Keratinocyte (primary cell): ENCODE measurements around the gene INCA1. TPM values are rescaled to one million over a fixed set of nuclear protein-coding genes. Genes with fewer than 3 reads are reported as not detected.

Source experiments
- DNase-seq: peaks from one replicate; pipeline ENCODE4 v3.0.0-alpha.2; 2011; ENCODE audit warnings: low read depth, missing footprints, low spot score
- FAIRE-seq: peaks from 2 replicates; lab custom pipeline; 2011; peaks lifted over from hg19 to GRCh38; lab: Jason Lieb, UNC
- H2AFZ ChIP-seq: 2 replicates; pipeline ENCODE4 v1.6.0; 2012; ENCODE audit warnings: low read length, control low read depth, inconsistent platforms; ENCODE audit not compliant: control insufficient read depth
- H3K27ac ChIP-seq: 2 replicates; pipeline ENCODE4 v1.5.1; 2011; ENCODE audit warnings: low read length; ENCODE audit not compliant: control insufficient read depth, insufficient read depth
- H3K27me3 ChIP-seq: 3 replicates; pipeline ENCODE4 v1.6.0; 2011; ENCODE audit warnings: low read length; ENCODE audit not compliant: control insufficient read depth, insufficient read depth; ENCODE audit errors: extremely low read depth
- H3K36me3 ChIP-seq, 2 experiments: 2 replicates in 1 of 2; 3 replicates in 1 of 2; pipeline ENCODE4 v1.5.1; 2011; ENCODE audit warnings: low read length in 2 of 2, mild to moderate bottlenecking in 1 of 2; ENCODE audit not compliant: control insufficient read depth in 2 of 2, insufficient read depth in 2 of 2; ENCODE audit errors: extremely low read depth in 1 of 2
- H3K4me1 ChIP-seq: 3 replicates; pipeline ENCODE4 v1.5.1; 2011; ENCODE audit warnings: low read length; ENCODE audit not compliant: control insufficient read depth, insufficient read depth; ENCODE audit errors: extremely low read depth
- H3K4me2 ChIP-seq: 3 replicates; pipeline ENCODE4 v1.6.0; 2011; ENCODE audit warnings: low read depth, low read length; ENCODE audit not compliant: control insufficient read depth, insufficient read depth; ENCODE audit errors: extremely low read depth
- H3K4me3 ChIP-seq, 3 experiments: fragments of 200-600 bp in 1 of 3; sonication (generic) in 1 of 3; 2 replicates in 2 of 3; 3 replicates in 1 of 3; pipeline ENCODE4 v1.5.1; 2011 to 2016; ENCODE audit warnings: low read length in 3 of 3, mild to moderate bottlenecking in 3 of 3, control low read depth in 2 of 3, inconsistent platforms in 1 of 3, low read depth in 1 of 3, mixed read lengths in 1 of 3, mixed run types in 1 of 3, moderate library complexity in 1 of 3; ENCODE audit not compliant: control insufficient read depth in 2 of 3, insufficient read depth in 2 of 3; ENCODE audit errors: extremely low read depth in 1 of 3
- H3K79me2 ChIP-seq: 2 replicates; pipeline ENCODE4 v1.6.0; 2012; ENCODE audit warnings: low read length; ENCODE audit not compliant: control insufficient read depth, insufficient read depth
- H3K9ac ChIP-seq: 3 replicates; pipeline ENCODE4 v1.6.0; 2011; ENCODE audit warnings: low read length; ENCODE audit not compliant: control insufficient read depth, insufficient read depth; ENCODE audit errors: extremely low read depth
- H3K9me1 ChIP-seq: 3 replicates; pipeline ENCODE4 v1.6.0; 2011; ENCODE audit warnings: low read length; ENCODE audit not compliant: control insufficient read depth, insufficient read depth; ENCODE audit errors: extremely low read depth
- H3K9me3 ChIP-seq: 2 replicates; pipeline ENCODE4 v1.5.1; 2012; ENCODE audit warnings: low read depth, low read length; ENCODE audit not compliant: control insufficient read depth
- H4K20me1 ChIP-seq: 3 replicates; pipeline ENCODE4 v1.6.0; 2011; ENCODE audit warnings: low read length; ENCODE audit not compliant: control insufficient read depth, insufficient read depth; ENCODE audit errors: extremely low read depth
- CTCF ChIP-seq, 3 experiments: IDR thresholded peaks in 1 of 3; conservative IDR thresholded peaks in 1 of 3; optimal IDR thresholded peaks in 1 of 3; 2 replicates in 2 of 3; 3 replicates in 1 of 3; pipeline versions ENCODE3 to v1.5.1; 2011; ENCODE audit warnings: low read length in 3 of 3, mild to moderate bottlenecking in 3 of 3, moderate library complexity in 2 of 3, control low read depth in 1 of 3, inconsistent platforms in 1 of 3; ENCODE audit not compliant: insufficient read depth in 2 of 3; ENCODE audit errors: extremely low read depth in 1 of 3
- EZH2 ChIP-seq: IDR thresholded peaks from one replicate; pipeline ENCODE4 v1.6.1; 2012; ENCODE audit warnings: inconsistent platforms, mild to moderate bottlenecking, low read length, moderate library complexity
- dilution Hi-C: fragments of 300-500 bp; cut with MboI; formaldehyde crosslinking; loops from one replicate; pipeline ENCODE4 v1.7.0; 2020; ENCODE audit warnings: low sequenced_read_pairs; ENCODE audit not compliant: extremely low pct_ligation_motif_present
- polyA plus RNA-seq, 5 experiments: library from polyadenylated mRNA; depleted of rRNA in 3 of 5; stranded (reverse) in 3 of 5; stranded (forward) in 1 of 5; unstranded in 1 of 5; fragments of >200 nt; gene quantifications; 1 replicate in 1 of 5; 2 replicates in 3 of 5; 3 replicates in 1 of 5; pipeline versions ENCODE4 v1.2.1 to v1.2.3, GENCODE V29; 2011 to 2012; ENCODE audit warnings: missing spikeins in 2 of 5, low read depth in 1 of 5, low replicate concordance in 1 of 5

Gene INCA1
- polyA plus RNA-seq, 1 donor (not counting 4 experiments of a cell fraction or from before 2014, with no cell fraction given) = 0.21 TPM

DNA sequence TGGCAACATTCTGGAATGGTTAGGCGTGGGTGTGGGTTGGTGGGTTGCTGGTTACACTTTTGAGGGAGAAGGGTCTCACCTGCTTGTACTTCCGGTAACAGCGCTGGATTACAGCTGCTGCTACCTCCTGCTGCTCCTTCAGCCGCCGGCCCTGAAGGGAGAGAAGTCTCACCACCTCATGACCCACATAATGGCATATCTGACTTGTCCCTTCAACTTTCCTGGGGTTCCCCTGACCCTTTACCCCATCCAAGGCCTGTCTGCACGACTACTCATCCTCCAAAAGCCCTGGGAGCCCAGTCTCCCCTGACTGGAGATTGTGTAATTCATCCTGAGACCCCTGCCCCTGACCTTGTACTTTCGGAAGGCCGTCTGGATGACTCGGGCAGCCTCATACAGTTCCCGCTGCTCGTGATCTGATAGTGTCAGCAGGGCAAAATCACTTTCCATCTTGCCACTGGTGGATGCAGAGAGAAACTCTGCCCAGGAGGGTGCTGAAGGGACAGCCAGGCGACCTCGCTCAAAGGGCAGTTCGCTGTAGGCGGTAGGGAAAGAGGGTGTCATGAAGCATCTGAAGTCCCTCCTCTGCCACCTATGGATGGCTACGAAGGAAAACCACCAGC, 27.7 kb downstream of the INCA1 start:
- DNase-seq = no peak
- no peak for TF ChIP-seq CTCF (optimal IDR thresholded peaks at IDR 0.05 in 1 of 3, IDR thresholded peaks at IDR 0.05 in 1 of 3, conservative IDR thresholded peaks at IDR 0.05 in 1 of 3; ENCODE audit: extremely low read depth in 1 of 3, insufficient read depth in 2 of 3, low read length in 3 of 3)
- no peak for TF ChIP-seq EZH2
- H2AFZ ChIP-seq = no peak overlapping the region
- H3K9me1 ChIP-seq = no peaks in the 10 kb centered on the region
- H3K9me3 ChIP-seq = no peaks in the 10 kb centered on the region
- no peaks in the 10 kb centered on the region for H4K20me1 ChIP-seq
- H3K27me3 ChIP-seq = no peaks in the 10 kb centered on the region
- no peak overlapping the region for H3K9ac ChIP-seq
- H3K4me1 ChIP-seq = peaks cover 31% of the 10 kb centered on the region
- peak overlapping the region; percentile 99 for H3K27ac ChIP-seq
- H3K4me2 ChIP-seq = peak overlapping the region; percentile 95
- dilution Hi-C loops = no loop called here
- FAIRE-seq = no peak
- H3K36me3 ChIP-seq = peaks cover 22 to 34% of the 10 kb centered on the region in 2 experiments
- peaks cover 5% of the 10 kb centered on the region for H3K79me2 ChIP-seq
- H3K4me3 ChIP-seq = no peak overlapping the region

GRCh38 chr17:4969047-4969550, 28.2 kb downstream of the INCA1 start:
- Histone ChIP-seq H3K4me3 (peak overlapping the region in 2 of 3 experiments; percentile 71 to 92), H3K9me1 (no peaks in the 10 kb centered on the region), H3K27ac (peak overlapping the region; percentile 99), H3K4me2 (peak overlapping the region; percentile 95), H3K9me3 (no peaks in the 10 kb centered on the region), H3K36me3 (peaks cover 20 to 31% of the 10 kb centered on the region in 2 experiments), H3K79me2 (peaks cover 5% of the 10 kb centered on the region), H3K27me3 (no peaks in the 10 kb centered on the region), H4K20me1 (no peaks in the 10 kb centered on the region), H2AFZ (no peak overlapping the region), H3K9ac (peak overlapping the region; percentile 97), H3K4me1 (peaks cover 31% of the 10 kb centered on the region)
- TF ChIP-seq EZH2 (no peak), CTCF (optimal IDR thresholded peaks at IDR 0.05 in 1 of 3, IDR thresholded peaks at IDR 0.05 in 1 of 3, conservative IDR thresholded peaks at IDR 0.05 in 1 of 3; ENCODE audit: extremely low read depth in 1 of 3, insufficient read depth in 2 of 3, low read length in 3 of 3) (no peak)
- DNase-seq = no peak
- dilution Hi-C loops = no loop called here
- FAIRE-seq = peak; percentile 83
